ENCODE data around the gene NAAA.

DNA sequence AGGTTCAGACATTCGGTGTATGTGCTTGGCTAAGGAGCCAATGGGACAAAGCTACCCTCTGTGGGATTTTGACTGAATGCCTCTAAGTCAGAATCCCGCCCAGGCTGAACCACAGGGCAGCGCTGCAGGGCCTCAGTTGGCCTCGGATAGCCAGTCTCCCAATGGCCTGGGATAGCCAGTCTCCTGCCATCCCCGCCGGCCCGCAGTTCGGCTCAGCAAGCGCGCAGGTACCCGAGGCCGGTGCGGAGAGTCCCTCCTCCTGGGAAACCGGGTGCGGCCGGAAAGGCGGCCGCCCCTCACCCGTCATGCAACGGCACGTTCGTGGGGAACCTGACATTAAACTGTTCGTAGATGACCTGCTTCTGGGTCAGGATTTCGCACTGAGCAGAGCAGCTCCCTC lies 54.7 kb downstream of the NAAA start:
- TF ChIP-seq NR1H2 (CRISPR knock-in tag; IDR thresholded peaks at IDR 0.05; ENCODE audit: borderline replicate concordance, low read depth) (no peak), EZH2 (conservative IDR thresholded peaks at IDR 0.05; ENCODE audit: low read depth, low read length) (no peak), GABPA (IDR thresholded peaks at IDR 0.05; ENCODE audit: low read depth, low read length) (no peak), GABPA (CRISPR knock-in tag; IDR thresholded peaks at IDR 0.05; ENCODE audit: low read depth) (no peak)
- TF ChIP-seq, protein P1, sequence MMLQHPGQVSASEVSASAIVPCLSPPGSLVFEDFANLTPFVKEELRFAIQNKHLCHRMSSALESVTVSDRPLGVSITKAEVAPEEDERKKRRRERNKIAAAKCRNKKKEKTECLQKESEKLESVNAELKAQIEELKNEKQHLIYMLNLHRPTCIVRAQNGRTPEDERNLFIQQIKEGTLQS (CRISPR knock-in tag; IDR thresholded peaks at IDR 0.05) = no peak

Data from HepG2 (cell line).